G401.6 (cell line): ENCODE data around the gene SHROOM2.

Source experiments
- FAIRE-seq: peaks from 2 replicates; lab custom pipeline; 2012; peaks lifted over from hg19 to GRCh38; lab: Jason Lieb, UNC

SHROOM2 gene

GRCh38 chrX:9902656-9903055, 116.4 kb downstream of the SHROOM2 start:
- FAIRE-seq: no peak

GRCh38 chrX:9903146-9903545, 116.9 kb downstream of the SHROOM2 start:
- no peak for FAIRE-seq

- no peak for FAIRE-seq
Measured at GRCh38 chrX:9905288-9905687, 119.1 kb downstream of the SHROOM2 start.

GRCh38 chrX:9905721-9906120, 119.5 kb downstream of the SHROOM2 start:
- FAIRE-seq: no peak

- no peak for FAIRE-seq
Measured at GRCh38 chrX:9906919-9907318, 120.7 kb downstream of the SHROOM2 start.

- no peak for FAIRE-seq
Measured at GRCh38 chrX:9907645-9908387, 121.6 kb downstream of the SHROOM2 start.

- FAIRE-seq: no peak
Measured at GRCh38 chrX:9909254-9909653, 123.0 kb downstream of the SHROOM2 start.

- no peak for FAIRE-seq
Measured at GRCh38 chrX:9911487-9911886, 125.3 kb downstream of the SHROOM2 start.

GRCh38 chrX:9912351-9913145, 126.3 kb downstream of the SHROOM2 start:
- FAIRE-seq: no peak

- FAIRE-seq: no peak
Measured at GRCh38 chrX:9913146-9913433, 126.9 kb downstream of the SHROOM2 start.

GRCh38 chrX:9917861-9918260, 131.6 kb downstream of the SHROOM2 start:
- FAIRE-seq: no peak

GRCh38 chrX:9919632-9920172, 133.5 kb downstream of the SHROOM2 start:
- no peak for FAIRE-seq

- FAIRE-seq: no peak
Measured at GRCh38 chrX:9921407-9921806, 135.2 kb downstream of the SHROOM2 start.

GRCh38 chrX:9923357-9923756, 137.1 kb downstream of the SHROOM2 start:
- FAIRE-seq: no peak

- no peak for FAIRE-seq
Measured at GRCh38 chrX:9926002-9926401, 139.8 kb downstream of the SHROOM2 start.

GRCh38 chrX:9927698-9928482, 141.7 kb downstream of the SHROOM2 start:
- no peak for FAIRE-seq

- FAIRE-seq: no peak
Measured at GRCh38 chrX:9935436-9935835, 149.2 kb downstream of the SHROOM2 start.

- FAIRE-seq: no peak
Measured at GRCh38 chrX:9937761-9938160, 151.5 kb downstream of the SHROOM2 start.

GRCh38 chrX:9938516-9938915, 152.3 kb downstream of the SHROOM2 start:
- no peak for FAIRE-seq

GRCh38 chrX:9940421-9940820, 154.2 kb downstream of the SHROOM2 start:
- FAIRE-seq: no peak

- FAIRE-seq: no peak
Measured at GRCh38 chrX:9942086-9942485, 155.9 kb downstream of the SHROOM2 start.

GRCh38 chrX:9943420-9943819, 157.2 kb downstream of the SHROOM2 start:
- FAIRE-seq: no peak
